K562 treated with DMSO at 1 percent for 4 hours (cell line): ENCODE data around the gene CENPX. TPM values are rescaled to one million over a fixed set of nuclear protein-coding genes. Genes with fewer than 3 reads are reported as not detected.

Experiments used
- total RNA-seq: library from RNA; unstranded; fragments of 300-600 nt; gene quantifications from 2 replicates; pipeline ENCODE4 v1.2.3, GENCODE V29; 2022; ENCODE audit not compliant: insufficient read depth

The CENPX gene
- 145 and 154 TPM in 2 replicates for total RNA-seq

DNA sequence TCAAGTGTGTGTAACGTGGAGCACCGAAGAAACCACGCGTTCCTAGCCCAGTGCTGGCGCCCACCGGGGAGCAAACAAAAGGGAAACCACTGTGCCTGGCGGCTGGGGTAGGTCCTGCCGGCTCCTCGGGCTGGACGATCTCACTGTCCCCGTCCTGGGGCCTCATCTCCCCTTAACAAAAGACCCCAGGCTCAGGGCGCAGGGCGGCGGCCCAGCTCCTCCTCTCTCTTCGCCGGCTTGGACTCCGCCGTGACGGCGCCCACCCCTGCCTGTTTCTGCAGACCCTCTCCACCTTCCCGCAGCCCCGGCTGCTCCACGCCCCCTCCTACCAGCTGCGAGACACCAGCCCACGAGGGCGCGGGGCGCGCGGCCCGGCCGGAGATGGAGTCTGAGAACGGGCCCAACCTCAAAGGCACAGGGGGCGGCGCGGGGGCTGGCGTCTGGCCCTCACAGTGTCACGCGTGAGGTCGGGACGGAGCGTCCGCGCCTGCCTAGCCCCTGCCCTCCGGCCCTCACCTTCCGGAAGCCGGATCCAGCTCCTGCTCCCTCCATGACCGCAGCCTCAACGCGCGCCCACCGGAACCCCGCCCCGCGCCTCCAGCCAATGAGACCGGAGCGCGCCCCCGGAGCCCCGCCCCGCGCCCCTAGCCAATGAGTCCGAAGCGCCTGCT, at the start of gene CENPX:
Gene CENPX (minus strand): TSS at position 569 of the 671 bp plus-strand sequence. CDS start 17 bp downstream, at position 552.

DNA sequence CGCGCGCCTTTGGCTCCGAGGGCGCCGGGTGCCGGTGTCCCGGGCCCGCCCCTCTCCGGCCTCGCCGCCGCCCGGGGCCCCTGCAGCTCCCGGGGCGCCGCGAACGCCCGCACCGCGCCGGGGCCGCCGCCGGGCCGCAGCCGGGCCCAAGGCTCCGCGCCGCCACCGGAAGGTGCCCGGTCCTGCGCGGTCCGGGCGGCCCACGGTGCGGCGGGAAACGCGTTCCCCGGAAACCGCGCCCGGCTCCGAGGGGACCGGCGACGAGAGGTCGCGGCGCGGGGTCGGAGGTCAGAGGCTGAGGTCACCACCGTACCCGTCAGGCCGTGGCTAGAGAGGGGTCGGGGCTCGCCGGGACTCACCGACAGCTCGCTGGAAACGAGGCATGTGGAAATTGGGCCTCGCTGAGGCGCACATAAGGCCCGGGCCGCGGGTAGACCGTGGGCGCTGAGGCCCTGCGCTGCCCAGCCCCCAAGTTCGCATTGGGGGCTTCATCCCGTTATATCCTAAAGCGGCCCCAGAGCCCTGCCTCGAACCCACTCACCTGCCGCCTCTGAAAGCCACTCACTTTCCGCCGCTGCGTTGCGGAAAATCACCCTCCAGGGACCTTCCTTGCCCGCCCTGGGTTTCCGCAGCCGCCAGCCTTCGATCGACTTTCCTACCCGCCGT, 43.1 kb upstream of the CENPX start, which contains the start of gene DUS1L:
Gene DUS1L (minus strand): TSS at position 167 of the 666 bp plus-strand sequence. CDS start 745 bp downstream, outside the sequence.

DNA sequence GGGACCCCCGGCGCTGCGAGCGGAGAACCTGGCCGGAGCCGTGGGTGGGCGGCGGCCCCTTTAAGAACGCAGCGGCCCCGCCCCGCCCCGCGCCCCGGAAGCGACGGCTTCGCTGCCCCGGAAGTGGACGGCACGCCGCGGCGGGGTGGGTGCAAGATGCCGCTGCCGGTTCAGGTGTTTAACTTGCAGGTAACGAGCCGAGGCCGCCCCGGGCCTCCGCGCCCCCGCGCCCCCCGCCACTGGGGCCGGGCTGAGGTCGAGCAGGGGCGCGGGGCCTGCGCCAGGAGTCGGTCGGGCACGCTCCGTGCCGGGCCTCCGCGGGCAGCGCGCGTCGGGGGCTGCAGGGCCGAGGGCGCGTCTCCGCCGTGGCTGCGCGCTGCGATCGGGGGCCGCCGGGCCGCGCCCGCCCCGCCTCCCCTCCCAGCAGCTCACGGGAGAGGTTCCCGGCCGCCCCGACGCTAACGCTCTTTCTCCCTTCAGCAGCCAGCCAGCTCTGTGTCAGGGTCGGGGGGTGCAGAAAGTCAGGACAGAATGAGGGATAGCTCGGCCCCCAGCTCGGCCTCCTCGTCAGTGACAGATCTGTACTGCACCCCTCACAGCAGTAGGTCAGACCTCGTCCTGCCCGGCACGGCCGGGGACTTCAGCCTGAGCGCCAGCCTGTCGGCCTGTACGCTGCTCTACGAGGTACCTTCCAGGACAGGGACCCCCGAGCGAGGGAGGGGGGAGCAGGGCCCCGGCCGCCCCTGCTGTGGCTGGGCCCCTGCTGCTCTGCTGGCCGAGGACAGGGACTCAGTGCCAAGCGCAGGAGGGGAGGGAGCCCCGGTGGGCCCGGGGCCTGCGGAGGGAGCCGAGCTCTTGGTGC, 29.3 kb upstream of the CENPX start, which contains the start of the genes GPS1 and RFNG:
Gene GPS1 (plus strand): TSS at position 123 of the 862 bp plus-strand sequence. CDS start 34 bp downstream, at position 157.
Gene RFNG (minus strand): TSS at position 36 of the 862 bp plus-strand sequence. CDS start 45 bp downstream, outside the sequence.

DNA sequence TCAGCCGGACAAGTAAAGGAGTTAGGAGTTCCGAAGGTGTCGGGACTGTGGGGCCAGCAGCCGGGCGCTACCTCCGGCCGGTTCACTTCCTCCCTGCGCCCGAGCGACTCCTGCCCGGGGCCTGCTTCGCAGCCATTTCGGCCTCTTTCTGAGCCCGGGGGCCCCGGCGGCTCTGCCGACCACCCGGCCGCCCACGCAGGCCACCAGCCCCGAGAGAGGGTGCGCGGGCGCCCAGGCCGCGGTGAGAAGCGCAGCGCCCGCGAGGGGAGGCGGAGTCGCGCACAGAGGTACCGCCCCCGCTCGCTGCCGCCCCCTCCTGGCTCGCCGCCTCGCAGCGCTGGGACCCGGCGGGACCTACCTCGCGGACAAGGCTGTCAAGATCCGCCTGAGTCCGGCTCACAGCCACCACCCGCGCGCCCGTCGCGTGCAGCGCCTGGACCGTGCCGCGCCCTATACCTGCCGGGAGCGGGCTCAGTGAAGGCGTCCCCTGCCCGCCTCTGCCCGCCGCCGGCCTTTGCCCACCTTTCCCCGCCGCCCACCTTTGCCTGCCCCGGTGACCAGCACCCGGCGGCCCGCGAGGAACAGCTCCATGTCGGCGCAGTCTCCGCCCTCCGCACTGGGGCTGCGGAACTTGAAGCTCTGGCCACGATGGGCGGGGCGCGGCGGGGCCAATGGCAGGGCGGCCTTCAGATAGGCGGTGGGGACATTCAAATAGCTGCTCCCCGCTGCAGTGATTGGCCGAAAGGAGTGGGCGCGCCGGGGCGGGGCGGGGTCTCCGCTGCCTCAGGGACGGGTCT, 14.6 kb upstream of the CENPX start, which contains the start of gene DCXR:
Gene DCXR (minus strand): TSS at position 606 of the 797 bp plus-strand sequence. CDS start 15 bp downstream, at position 591.

DNA sequence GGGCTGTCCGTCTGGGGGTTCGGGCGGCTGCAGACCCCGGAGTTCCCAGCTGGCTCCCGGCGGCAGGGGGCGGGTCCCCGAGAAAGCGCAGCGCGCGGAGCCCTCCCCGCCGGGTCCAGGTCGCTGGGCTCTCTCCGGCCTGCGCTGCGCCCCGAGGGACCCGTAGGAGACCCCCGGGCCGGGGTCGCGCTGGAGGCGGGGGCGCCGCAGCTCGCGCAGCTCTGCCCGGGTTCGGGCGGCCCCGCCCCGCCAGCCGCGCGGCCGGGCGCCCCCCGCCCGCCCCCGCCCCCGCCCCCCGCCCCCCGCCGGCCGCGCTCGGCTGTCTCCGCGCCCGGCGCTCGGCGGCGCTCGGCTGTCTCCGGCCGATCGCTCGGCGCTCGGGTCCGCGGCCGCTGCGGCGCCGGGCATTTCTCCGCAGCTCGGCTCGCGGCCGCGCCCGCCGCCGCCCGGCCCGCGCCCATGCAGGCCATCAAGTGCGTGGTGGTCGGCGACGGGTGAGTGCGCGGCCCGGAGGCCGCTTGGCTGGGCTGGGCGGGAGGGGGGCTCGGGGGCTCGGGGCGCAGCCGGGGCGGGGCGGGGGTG, 8.7 kb upstream of the CENPX start, which contains the start of gene RAC3:
Gene RAC3 (plus strand): TSS at position 376 of the 582 bp plus-strand sequence. CDS start 84 bp downstream, at position 460.

DNA sequence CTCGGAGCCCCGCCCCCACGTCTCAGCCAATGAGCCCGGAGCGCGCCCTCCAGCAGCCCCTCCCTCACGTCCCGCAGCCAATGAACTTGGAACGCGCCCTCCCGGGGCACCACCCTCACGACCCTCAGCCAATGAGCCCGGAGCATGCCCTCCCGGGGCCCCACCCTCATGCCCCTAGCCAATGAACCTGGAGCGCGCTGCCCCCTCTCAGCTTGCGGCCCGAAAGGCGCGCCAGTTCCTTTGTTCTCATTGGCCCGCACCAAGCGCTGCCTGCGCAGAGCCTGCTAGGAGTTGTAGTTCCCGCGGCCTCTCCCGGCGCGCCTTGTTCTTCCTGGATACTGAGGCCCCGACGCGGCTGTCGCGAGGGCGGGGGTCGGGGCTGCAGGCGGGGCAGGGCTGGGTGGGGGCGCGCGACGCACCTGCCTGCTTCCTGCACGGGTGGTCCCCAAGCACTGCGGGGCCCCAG, 336 bp upstream of the CENPX start, which contains the start of gene LRRC45:
Gene LRRC45 (plus strand): TSS at position 325 of the 466 bp plus-strand sequence. CDS start 339 bp downstream, outside the sequence.

DNA sequence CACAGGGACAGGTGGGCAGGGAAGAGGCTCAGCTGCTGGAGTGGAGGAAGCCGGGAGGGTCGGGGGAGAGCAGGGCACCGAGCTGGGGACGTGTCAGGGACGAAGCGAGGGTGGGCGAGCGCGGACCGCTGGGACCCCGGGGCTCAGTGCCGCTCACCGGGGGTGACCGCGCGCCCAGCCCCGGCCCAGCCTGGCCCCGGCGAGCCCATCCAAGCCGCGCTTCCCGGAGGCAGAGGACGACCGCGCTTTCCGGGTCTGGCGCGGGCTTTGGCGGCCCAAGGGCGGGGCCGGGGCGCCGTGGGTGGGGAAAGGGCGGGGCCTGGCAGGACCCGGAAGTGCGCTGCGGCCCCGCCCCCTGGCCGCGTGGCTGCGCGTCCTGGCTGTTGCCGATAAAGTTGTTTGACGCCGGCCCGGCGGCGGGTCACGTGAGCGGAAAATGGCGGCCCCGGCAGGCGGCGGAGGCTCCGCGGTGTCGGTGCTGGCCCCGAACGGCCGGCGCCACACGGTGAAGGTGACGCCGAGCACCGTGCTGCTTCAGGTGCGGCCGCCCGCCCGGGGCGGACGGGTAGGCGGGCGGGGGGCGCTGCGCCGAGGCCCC, 45.4 kb downstream of the CENPX start, which contains the start of gene ASPSCR1:
Gene ASPSCR1 (plus strand): TSS at position 419 of the 598 bp plus-strand sequence. CDS start 18 bp downstream, at position 437.

Other genes with a start within 250 kb of the CENPX start
- not detected in 2 replicates for gene GCGR, start 218.7 kb downstream of the CENPX start, total RNA-seq
- gene MCRIP1, start 189.6 kb downstream of the CENPX start, total RNA-seq, result 105 and 145 TPM in 2 replicates
- 0.64 TPM in 1 of 2 replicates, not detected in the other for gene PPP1R27, start 187.8 kb downstream of the CENPX start, total RNA-seq
- gene P4HB, start 162.3 kb downstream of the CENPX start, total RNA-seq, result 890 and 899 TPM in 2 replicates
- gene ARHGDIA, start 151.5 kb downstream of the CENPX start, total RNA-seq, result 224 and 227 TPM in 2 replicates
- gene ALYREF, start 131.3 kb downstream of the CENPX start, total RNA-seq, result 137 TPM in 2 replicates
- gene ANAPC11, start 131.2 kb downstream of the CENPX start, total RNA-seq, result 407 and 464 TPM in 2 replicates
- 5.4 and 6.4 TPM in 2 replicates for gene NPB, start 120.6 kb downstream of the CENPX start, total RNA-seq
- gene PCYT2, start 111.5 kb downstream of the CENPX start, total RNA-seq, result 64.0 and 70.6 TPM in 2 replicates
- 39.9 and 50.2 TPM in 2 replicates for gene SIRT7, start 104.7 kb downstream of the CENPX start, total RNA-seq
- 53.0 and 64.9 TPM in 2 replicates for gene MAFG, start 95.1 kb downstream of the CENPX start, total RNA-seq
- 323 and 368 TPM in 2 replicates for gene PYCR1, start 85.6 kb downstream of the CENPX start, total RNA-seq
- 0.24 TPM in 1 of 2 replicates, not detected in the other for gene MYADML2, start 75.6 kb downstream of the CENPX start, total RNA-seq
- 8.8 and 9.4 TPM in 2 replicates for gene NOTUM, start 61.7 kb downstream of the CENPX start, total RNA-seq
- 31.8 and 46.0 TPM in 2 replicates for gene ASPSCR1, start 45.2 kb downstream of the CENPX start, total RNA-seq
- gene LRRC45, start 427 bp upstream of the CENPX start, total RNA-seq, result 10.6 and 11.1 TPM in 2 replicates
- 106 and 109 TPM in 2 replicates for gene RAC3, start 8.8 kb upstream of the CENPX start, total RNA-seq
- 231 and 240 TPM in 2 replicates for gene DCXR, start 14.8 kb upstream of the CENPX start, total RNA-seq
- gene RFNG, start 28.9 kb upstream of the CENPX start, total RNA-seq, result 33.4 and 43.0 TPM in 2 replicates
- gene GPS1, start 29.0 kb upstream of the CENPX start, total RNA-seq, result 132 and 142 TPM in 2 replicates
- 204 and 216 TPM in 2 replicates for gene DUS1L, start 42.9 kb upstream of the CENPX start, total RNA-seq
- 146 and 202 TPM in 2 replicates for gene FASN, start 75.4 kb upstream of the CENPX start, total RNA-seq
- gene CCDC57, start 190.0 kb upstream of the CENPX start, total RNA-seq, result 10.3 TPM in 2 replicates
- gene SLC16A3, start 206.2 kb upstream of the CENPX start, total RNA-seq, result 2.8 and 7.4 TPM in 2 replicates